Natural killer cell (primary cell): ENCODE data around the gene TCL1B. TPM values are rescaled to one million over a fixed set of nuclear protein-coding genes. Genes with fewer than 3 reads are reported as not detected.

Source experiments
- ATAC-seq, 3 donors: fragments of 150-1000 bp in 2 of 3; fragments of 200-7000 bp in 1 of 3; cut with Tn5 transposase; 1 replicate in 1 of 3; 2 replicates in 2 of 3; pipeline ENCODE4 v1.10.0; 2021; ENCODE audit warnings: mild to moderate bottlenecking in 2 of 3, moderate library complexity in 2 of 3
- DNase-seq, 2 donors: peaks; one replicate each; pipeline versions ENCODE4 v3.0.0 to v3.0.0-alpha.2; 2013 to 2021; ENCODE audit warnings: mixed read lengths in 1 of 2
- H3K27ac ChIP-seq: one replicate; pipeline ENCODE4 v1.5.1; 2013; ENCODE audit warnings: mild to moderate bottlenecking, low read length
- H3K27me3 ChIP-seq: one replicate; pipeline ENCODE4 v1.6.1; 2013; ENCODE audit warnings: low read length; ENCODE audit not compliant: control insufficient read depth, insufficient read depth
- H3K36me3 ChIP-seq: one replicate; pipeline ENCODE4 v1.6.1; 2013; ENCODE audit warnings: low read length; ENCODE audit not compliant: control insufficient read depth, insufficient read depth
- H3K4me1 ChIP-seq: one replicate; pipeline ENCODE4 v1.6.1; 2013; ENCODE audit warnings: low read length; ENCODE audit not compliant: control insufficient read depth, insufficient read depth
- H3K4me3 ChIP-seq: one replicate; pipeline ENCODE4 v1.5.1; 2013; ENCODE audit warnings: low read length
- H3K9me3 ChIP-seq: one replicate; pipeline ENCODE4 v1.6.1; 2013; ENCODE audit warnings: low read length; ENCODE audit not compliant: control insufficient read depth, insufficient read depth
- H3K27ac Mint-ChIP-seq, 2 donors: one replicate each; pipeline ENCODE4 v1.8.0; 2022; ENCODE audit warnings: mild to moderate bottlenecking in 2 of 2, mixed read lengths in 2 of 2, moderate library complexity in 1 of 2
- H3K27me3 Mint-ChIP-seq, 2 donors: one replicate each; pipeline ENCODE4 v1.8.0; 2022; ENCODE audit warnings: low read depth in 2 of 2, mixed read lengths in 2 of 2
- H3K36me3 Mint-ChIP-seq: one replicate; pipeline ENCODE4 v1.8.0; 2022; ENCODE audit warnings: mixed read lengths
- H3K4me1 Mint-ChIP-seq, 2 donors: one replicate each; pipeline ENCODE4 v1.8.0; 2022; ENCODE audit warnings: mixed read lengths in 2 of 2
- H3K4me3 Mint-ChIP-seq: one replicate; pipeline ENCODE4 v1.8.0; 2022; ENCODE audit warnings: mild to moderate bottlenecking, moderate library complexity, mixed read lengths
- H3K9me3 Mint-ChIP-seq, 2 donors: one replicate each; pipeline ENCODE4 v1.8.0; 2022; ENCODE audit warnings: mixed read lengths in 2 of 2
- CTCF ChIP-seq: fragments of 200-600 bp; IDR thresholded peaks from one replicate; pipeline ENCODE4 v1.8.0; 2022; ENCODE audit warnings: antibody characterized with exemption
- WGBS: methylation state at CpG from one replicate; pipeline ENCODE4 v1.1.7; 2013; ENCODE audit warnings: missing lambda C conversion rate; ENCODE audit not compliant: insufficient coverage; 5-methylcytosine and 5-hydroxymethylcytosine counted together
- intact Hi-C: fragments of 100-400 bp; cut with micrococcal nuclease; formaldehyde crosslinking; loops from one replicate; pipeline ENCODE4 v1.14.2; 2022
- total RNA-seq, 4 donors: library from RNA; stranded (reverse); fragments of 120-200 nt in 1 of 4; gene quantifications; one replicate each; pipeline versions ENCODE4 v1.2.3 to v1.2.4, GENCODE V29; 2013 to 2022

The TCL1B gene
- total RNA-seq, 3 donors from 2014 or later (not counting 1 experiment from before 2014, with no cell fraction given) = not detected

DNA sequence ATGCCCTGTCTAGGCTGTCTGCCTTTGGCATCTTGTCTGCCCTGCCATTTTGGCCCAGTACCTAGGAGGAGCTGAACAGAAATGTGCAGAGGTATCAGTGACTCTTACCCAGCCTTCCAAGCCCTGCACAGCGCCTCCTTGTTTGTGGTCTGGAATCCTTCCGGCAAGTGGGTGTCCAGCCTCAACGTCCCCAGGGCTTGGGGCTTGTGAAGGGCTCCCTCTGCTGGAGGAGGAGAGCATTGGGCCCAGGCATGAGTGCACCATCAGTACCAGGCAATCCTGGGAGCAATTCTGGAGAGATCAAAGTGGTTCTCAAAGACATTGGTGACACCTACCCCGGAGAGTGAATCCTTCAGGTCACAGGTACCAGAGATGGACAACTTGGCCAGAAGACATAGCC lies 2.4 kb upstream of the TCL1B start:
- Mint-ChIP-seq H3K9me3 (no peaks in the 10 kb centered on the region), H3K36me3 (no peaks in the 10 kb centered on the region), H3K27me3 (no peaks in the 10 kb centered on the region), H3K4me3 (no peak overlapping the region), H3K27ac (no peak overlapping the region), H3K4me1 (no peaks in the 10 kb centered on the region)
- Histone ChIP-seq H3K9me3 (no peaks in the 10 kb centered on the region), H3K27me3 (no peaks in the 10 kb centered on the region), H3K36me3 (no peaks in the 10 kb centered on the region), H3K4me1 (no peaks in the 10 kb centered on the region), H3K27ac (no peak overlapping the region), H3K4me3 (no peak overlapping the region)
- intact Hi-C loops = loop anchor here (1.0 to 10.0 kb wide), 2 partner anchors 122 to 239 kb away; no protein-coding TSS in a partner anchor
- TF ChIP-seq CTCF = peak; percentile 40
- ATAC-seq (peak in 1 of 3 donors; percentile 50), DNase-seq (peak in 1 of 2 donors; percentile 58)
- WGBS = 37% methylated on average over 4 of the region's 4 CpGs

DNA sequence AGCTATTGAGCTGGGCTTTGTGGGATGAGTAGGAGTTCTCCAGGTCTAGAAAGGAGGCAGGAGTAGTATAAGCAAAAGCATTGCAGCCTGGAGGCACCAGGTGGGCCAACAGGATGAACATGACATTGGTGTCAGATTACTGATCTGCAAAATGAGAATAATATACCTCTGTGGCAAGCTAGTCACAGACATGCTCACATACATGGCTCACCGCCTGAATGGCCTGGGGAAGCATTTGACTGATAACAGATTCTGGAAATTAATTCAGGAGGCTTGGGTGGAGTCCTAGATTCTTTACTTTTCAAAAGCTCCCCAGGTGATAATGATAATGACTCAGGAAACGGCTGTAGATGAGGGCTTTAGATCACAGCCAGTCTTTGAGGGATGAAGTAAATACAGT lies 709 bp downstream of the TCL1B start:
- intact Hi-C loops = loop anchor here (10.0 kb wide), 1 partner anchor 242 kb away; no protein-coding TSS in a partner anchor
- Mint-ChIP-seq H3K4me3 (no peak overlapping the region), H3K4me1 (no peaks in the 10 kb centered on the region), H3K27me3 (peaks cover 0 to 2% of the 10 kb centered on the region in 2 donors), H3K27ac (no peak overlapping the region), H3K36me3 (no peaks in the 10 kb centered on the region), H3K9me3 (no peaks in the 10 kb centered on the region)
- no peak overlapping the region for H3K4me3 ChIP-seq
- no peak for TF ChIP-seq CTCF
- DNase-seq (no peak), ATAC-seq (no peak)
- no peaks in the 10 kb centered on the region for H3K4me1 ChIP-seq
- WGBS = 81% methylated on average over 2 of the region's 2 CpGs
- H3K9me3 ChIP-seq = no peaks in the 10 kb centered on the region
- H3K27me3 ChIP-seq = no peaks in the 10 kb centered on the region
- H3K27ac ChIP-seq = no peak overlapping the region
- H3K36me3 ChIP-seq = no peaks in the 10 kb centered on the region

GRCh38 chr14:95689441-95689840 lies 3.2 kb downstream of the TCL1B start:
- Histone ChIP-seq H3K9me3 (no peaks in the 10 kb centered on the region), H3K4me1 (no peaks in the 10 kb centered on the region), H3K27me3 (no peaks in the 10 kb centered on the region), H3K27ac (no peak overlapping the region), H3K36me3 (no peaks in the 10 kb centered on the region), H3K4me3 (no peak overlapping the region)
- Mint-ChIP-seq H3K27ac (no peak overlapping the region), H3K36me3 (no peaks in the 10 kb centered on the region), H3K9me3 (no peaks in the 10 kb centered on the region), H3K27me3 (peaks cover 3 to 17% of the 10 kb centered on the region in 2 donors), H3K4me1 (no peaks in the 10 kb centered on the region), H3K4me3 (no peak overlapping the region)
- no peak for DNase-seq
- WGBS = 55% methylated on average over 4 of the region's 5 CpGs
- intact Hi-C loops = loop anchor here (10.0 kb wide), 1 partner anchor 245 kb away; no protein-coding TSS in a partner anchor
- no peak for TF ChIP-seq CTCF
- no peak for ATAC-seq

- Mint-ChIP-seq H3K27me3 (peaks cover 3 to 17% of the 10 kb centered on the region in 2 donors), H3K9me3 (no peaks in the 10 kb centered on the region), H3K27ac (no peak overlapping the region), H3K4me3 (no peak overlapping the region), H3K4me1 (no peaks in the 10 kb centered on the region), H3K36me3 (no peaks in the 10 kb centered on the region)
- no peaks in the 10 kb centered on the region for H3K9me3 ChIP-seq
- H3K4me3 ChIP-seq = no peak overlapping the region
- WGBS = 82% methylated on average over 10 of the region's 10 CpGs
- H3K27me3 ChIP-seq = no peaks in the 10 kb centered on the region
- intact Hi-C loops = no loop called here
- no peaks in the 10 kb centered on the region for H3K36me3 ChIP-seq
- DNase-seq (no peak), ATAC-seq (no peak)
- no peaks in the 10 kb centered on the region for H3K4me1 ChIP-seq
- no peak overlapping the region for H3K27ac ChIP-seq
- TF ChIP-seq CTCF = no peak
Observed at GRCh38 chr14:95690815-95691214, 4.6 kb downstream of the TCL1B start.
